Chondrocyte (in vitro differentiated cells): ENCODE results near the gene SPG11. TPM values are rescaled to one million over a fixed set of nuclear protein-coding genes. Genes with fewer than 3 reads are reported as not detected.
"Not testable (repeated sequence)": the region's sequence is repeated elsewhere in the genome, so short reads cannot be mapped to it uniquely, and the experiment has no call there.

Experiments used
- DNase-seq: peaks from one replicate; pipeline ENCODE4 v3.0.0; 2021; ENCODE audit warnings: mixed read lengths, low spot score
- H3K27ac Mint-ChIP-seq: one replicate; pipeline ENCODE4 v1.8.0; 2021; ENCODE audit warnings: mild to moderate bottlenecking, moderate library complexity, mixed read lengths; ENCODE audit not compliant: unreplicated experiment
- H3K27me3 Mint-ChIP-seq: 2 replicates; pipeline ENCODE4 v1.8.0; 2021; ENCODE audit warnings: low read depth, mixed read lengths
- H3K36me3 Mint-ChIP-seq: 2 replicates; pipeline ENCODE4 v1.8.0; 2021; ENCODE audit warnings: low read depth, mixed read lengths
- H3K4me1 Mint-ChIP-seq: 2 replicates; pipeline ENCODE4 v1.8.0; 2021; ENCODE audit warnings: low read depth, mild to moderate bottlenecking, mixed read lengths
- H3K4me3 Mint-ChIP-seq: one replicate; pipeline ENCODE4 v1.8.0; 2021; ENCODE audit warnings: mild to moderate bottlenecking, moderate library complexity, mixed read lengths; ENCODE audit not compliant: unreplicated experiment
- H3K9me3 Mint-ChIP-seq: 2 replicates; pipeline ENCODE4 v1.8.0; 2021; ENCODE audit warnings: low read depth, mixed read lengths
- CTCF ChIP-seq: fragments of 200-600 bp; sonication (generic); IDR thresholded peaks from 2 replicates; pipeline ENCODE4 v1.5.0; 2021; ENCODE audit warnings: antibody characterized with exemption, mild to moderate bottlenecking, moderate library complexity
- total RNA-seq: library from RNA; stranded (reverse); gene quantifications from 3 replicates; pipeline ENCODE4 v1.2.1, GENCODE V29; 2021

SPG11 gene
- total RNA-seq, 1 donor from 2014 or later = 45.4 TPM

GRCh38 chr15:44698641-44699040, 35.2 kb upstream of the SPG11 start:
- no peak for DNase-seq
- no peak for TF ChIP-seq CTCF
- H3K9me3 Mint-ChIP-seq = peaks cover 38% of the 10 kb centered on the region
- H3K4me3 Mint-ChIP-seq = no peak overlapping the region
- H3K36me3 Mint-ChIP-seq = peaks cover 13% of the 10 kb centered on the region
- H3K27me3 Mint-ChIP-seq = peaks cover 45% of the 10 kb centered on the region
- no peaks in the 10 kb centered on the region for H3K4me1 Mint-ChIP-seq
- H3K27ac Mint-ChIP-seq = no peak overlapping the region

- H3K4me3 Mint-ChIP-seq = no peak overlapping the region
Observed at GRCh38 chr15:44697014-44697413, 33.6 kb upstream of the SPG11 start.

GRCh38 chr15:44695294-44695693, 31.8 kb upstream of the SPG11 start:
- no peak overlapping the region for H3K27ac Mint-ChIP-seq
- no peak overlapping the region for H3K4me3 Mint-ChIP-seq
- peaks cover 4% of the 10 kb centered on the region for H3K36me3 Mint-ChIP-seq
- TF ChIP-seq CTCF = no peak
- H3K4me1 Mint-ChIP-seq = no peaks in the 10 kb centered on the region
- no peak for DNase-seq
- peaks cover 38% of the 10 kb centered on the region for H3K27me3 Mint-ChIP-seq
- peaks cover 15% of the 10 kb centered on the region for H3K9me3 Mint-ChIP-seq

More at GRCh38 chr15:44697014-44697413, 33.6 kb upstream of the SPG11 start:
- no peak for TF ChIP-seq CTCF
- Mint-ChIP-seq H3K4me1 (no peaks in the 10 kb centered on the region), H3K36me3 (peaks cover 8% of the 10 kb centered on the region), H3K27ac (no peak overlapping the region), H3K27me3 (peaks cover 45% of the 10 kb centered on the region), H3K9me3 (peaks cover 24% of the 10 kb centered on the region)
- DNase-seq = no peak

GRCh38 chr15:44694416-44694815, 31.0 kb upstream of the SPG11 start:
- Mint-ChIP-seq H3K27ac (no peak overlapping the region), H3K9me3 (peaks cover 9% of the 10 kb centered on the region), H3K4me3 (no peak overlapping the region), H3K4me1 (no peaks in the 10 kb centered on the region), H3K36me3 (peaks cover under 1% of the 10 kb centered on the region), H3K27me3 (peaks cover 32% of the 10 kb centered on the region)
- TF ChIP-seq CTCF = no peak
- no peak for DNase-seq

DNA sequence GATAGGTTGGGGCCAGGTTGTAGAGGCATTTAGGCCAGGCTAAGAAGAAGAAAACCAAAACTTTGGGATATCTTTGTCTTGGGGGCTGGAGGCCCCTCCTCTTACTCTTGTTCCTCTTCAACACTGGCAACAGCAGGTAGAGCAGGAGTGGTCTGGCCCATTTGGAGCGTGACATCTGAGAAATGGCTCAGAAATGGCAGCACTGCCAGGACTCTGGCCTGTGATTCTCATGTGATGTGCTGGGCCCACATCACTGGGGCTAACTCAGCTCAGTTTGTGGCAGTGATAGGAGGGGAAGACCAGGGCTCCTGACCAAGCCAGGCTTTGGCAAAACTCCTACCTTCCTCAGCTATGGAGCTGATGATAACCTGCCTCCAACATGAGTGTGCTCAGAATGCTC, 29.2 kb upstream of the SPG11 start:
- peaks cover 22% of the 10 kb centered on the region for H3K27me3 Mint-ChIP-seq
- peaks cover 3% of the 10 kb centered on the region for H3K36me3 Mint-ChIP-seq
- H3K9me3 Mint-ChIP-seq = peaks cover 7% of the 10 kb centered on the region
- H3K4me1 Mint-ChIP-seq = no peaks in the 10 kb centered on the region
- H3K27ac Mint-ChIP-seq = no peak overlapping the region
- no peak for DNase-seq
- no peak for TF ChIP-seq CTCF
- H3K4me3 Mint-ChIP-seq = no peak overlapping the region

DNA sequence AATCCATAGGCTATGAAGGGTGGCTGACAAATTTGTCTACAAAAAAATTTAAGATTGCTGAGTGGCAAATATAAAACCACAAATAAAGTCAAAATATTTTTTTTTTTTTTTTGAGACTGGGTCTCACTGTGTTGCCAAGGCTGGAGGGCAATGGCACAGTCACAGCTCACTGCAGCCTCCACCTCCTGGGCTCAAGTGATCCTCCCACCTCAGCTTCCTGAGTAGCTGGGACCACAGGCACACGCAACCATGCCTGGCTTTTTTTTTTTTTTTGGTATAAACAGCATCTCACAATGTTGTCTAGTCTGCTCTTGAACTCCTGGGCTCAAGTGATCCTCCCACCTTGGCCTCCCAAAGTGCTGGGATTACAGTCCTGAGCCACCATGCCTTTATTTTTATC, 26.8 kb upstream of the SPG11 start:
- not testable (repeated sequence) for H3K36me3 Mint-ChIP-seq, H3K4me3 Mint-ChIP-seq, H3K27ac Mint-ChIP-seq, DNase-seq, H3K9me3 Mint-ChIP-seq, H3K4me1 Mint-ChIP-seq
- peaks cover 24% of the 10 kb centered on the region for H3K27me3 Mint-ChIP-seq

DNA sequence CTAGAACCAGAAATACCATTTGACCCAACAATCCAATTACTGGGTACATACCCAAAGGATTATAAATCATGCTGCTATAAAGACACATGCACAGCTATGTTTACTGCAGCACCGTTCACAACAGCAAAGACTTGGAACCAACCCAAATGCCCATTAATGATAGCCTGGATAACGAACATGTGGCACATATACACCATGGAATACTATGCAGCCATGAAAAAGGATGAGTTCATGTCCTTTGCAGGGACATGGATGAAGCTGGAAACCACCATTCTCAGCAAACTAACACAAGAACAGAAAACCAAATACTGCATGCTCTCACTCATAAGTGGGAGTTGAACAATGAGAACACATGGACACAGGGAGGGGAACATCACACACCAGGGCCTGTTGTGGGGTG, 25.9 kb upstream of the SPG11 start:
- not testable (repeated sequence) for H3K9me3 Mint-ChIP-seq, DNase-seq, H3K4me3 Mint-ChIP-seq, H3K27ac Mint-ChIP-seq, H3K4me1 Mint-ChIP-seq, H3K36me3 Mint-ChIP-seq
- H3K27me3 Mint-ChIP-seq = peaks cover 20% of the 10 kb centered on the region

DNA sequence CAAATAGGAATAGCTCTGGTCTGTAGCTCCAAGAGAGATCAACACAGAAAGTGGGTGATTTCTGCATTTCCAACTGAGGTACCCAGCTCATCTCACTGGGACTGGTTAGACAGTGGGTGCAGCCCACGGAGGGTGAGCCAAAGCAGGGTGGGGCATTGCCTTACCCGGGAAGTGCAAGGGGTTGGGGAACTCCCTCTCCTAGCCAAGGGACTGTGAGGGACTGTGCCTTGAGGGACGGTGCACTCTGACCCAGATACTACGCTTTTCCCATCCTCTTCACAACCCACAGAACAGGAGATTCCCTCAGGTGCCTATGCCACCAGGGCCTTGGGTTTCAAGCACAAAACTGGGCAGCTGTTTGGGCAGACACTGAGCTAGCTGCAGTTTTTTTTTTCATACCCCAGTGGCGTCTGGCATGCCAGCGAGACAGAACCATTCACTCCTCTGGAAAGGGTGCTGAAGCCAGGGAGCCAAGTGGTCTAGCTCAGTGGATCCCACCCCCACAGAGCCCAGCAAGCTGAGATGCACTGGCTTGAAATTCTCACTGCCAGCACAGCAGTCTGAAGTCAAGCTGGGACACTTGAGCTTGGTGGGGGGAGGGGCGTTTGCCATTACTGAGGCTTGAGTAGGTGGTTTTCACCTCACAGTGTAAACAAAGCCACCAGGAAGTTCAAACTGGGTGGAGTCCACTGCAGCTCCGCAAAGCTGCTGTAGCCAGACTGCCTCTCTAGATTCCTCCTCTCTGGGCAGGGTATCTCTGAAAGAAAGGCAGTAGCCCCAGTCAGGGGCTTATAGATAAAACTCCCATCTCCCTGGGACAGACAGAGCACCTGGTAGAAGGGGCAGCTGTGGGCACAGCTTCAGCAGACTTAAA, 19.6 kb upstream of the SPG11 start:
- Mint-ChIP-seq H3K4me1 (peaks cover 11% of the 10 kb centered on the region), H3K27me3 (peaks cover 38% of the 10 kb centered on the region)
- H3K4me3 Mint-ChIP-seq, H3K9me3 Mint-ChIP-seq, H3K27ac Mint-ChIP-seq, H3K36me3 Mint-ChIP-seq, DNase-seq: not testable (repeated sequence)
